GM21367 (cell line): ENCODE measurements around the gene XPO4.

ENCODE experiments used
- ATAC-seq: cut with Tn5 transposase; IDR thresholded peaks from one replicate; pipeline ENCODE4 v1.9.1; 2021; ENCODE audit not compliant: unreplicated experiment

The XPO4 gene

GRCh38 chr13:20729633-20730585, 172.6 kb downstream of the XPO4 start:
- no peak for ATAC-seq

DNA sequence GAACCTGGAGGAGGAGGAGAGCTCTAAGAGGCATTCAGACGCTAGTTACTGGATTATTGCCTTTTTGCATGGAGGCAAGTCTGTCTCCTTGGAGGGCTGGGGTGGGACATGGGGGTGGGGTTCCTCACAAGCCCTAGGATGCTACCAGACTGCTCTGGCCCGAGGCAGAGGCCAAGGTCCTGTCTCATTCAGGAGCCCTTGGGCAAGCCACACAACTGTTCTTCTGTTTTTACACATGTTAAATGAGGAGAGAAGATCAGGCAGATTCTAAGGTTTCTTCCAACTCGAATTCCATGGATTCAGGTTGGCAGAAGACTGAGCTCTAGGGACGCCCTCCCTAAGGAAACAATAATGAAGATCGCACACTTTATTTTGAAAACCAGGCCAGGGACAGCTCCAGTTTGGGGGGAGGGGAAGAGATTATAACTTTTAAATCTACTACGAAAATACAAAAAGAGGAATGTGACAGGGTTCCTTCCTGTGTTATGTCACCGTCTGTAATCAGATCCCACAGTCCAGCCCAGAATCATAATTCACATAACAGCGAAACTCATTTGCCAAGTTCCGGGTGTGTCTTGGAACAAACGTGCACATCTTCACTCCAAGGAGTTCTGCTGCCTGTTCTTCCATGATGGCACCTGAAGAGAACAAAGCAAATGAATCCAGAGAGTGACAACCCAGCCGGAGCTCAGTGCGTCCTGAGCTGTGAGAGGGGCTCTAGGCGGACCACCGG, 173.8 kb downstream of the XPO4 start:
- no peak for ATAC-seq

- ATAC-seq: no peak
Observed at GRCh38 chr13:20727856-20728255, 174.7 kb downstream of the XPO4 start.
